K562 (cell line): ENCODE results near the gene S100A8. TPM values are rescaled to one million over a fixed set of nuclear protein-coding genes. Genes with fewer than 3 reads are reported as not detected.

Source experiments
- CBX2 ChIP-seq: fragments of 200-600 bp; sonication (generic); IDR thresholded peaks from one replicate; pipeline ENCODE4 v1.6.1; 2012; ENCODE audit warnings: mild to moderate bottlenecking, low read length, inconsistent platforms; ENCODE audit not compliant: insufficient read depth, poor library complexity, severe bottlenecking
- CREB1 ChIP-seq, 2 experiments: sonication (generic) in 1 of 2; formaldehyde crosslinking in 1 of 2; IDR thresholded peaks; 2 replicates each; pipeline versions ENCODE4 v1.6.1 to v1.8.0; 2012 to 2022; ENCODE audit warnings: inconsistent platforms in 1 of 2, mild to moderate bottlenecking in 1 of 2, missing genetic modification reagents in 1 of 2, moderate library complexity in 1 of 2
- L3MBTL2 ChIP-seq: fragments of 450-650 bp; IDR thresholded peaks from 2 replicates; pipeline ENCODE4 v1.6.1; 2016; ENCODE audit warnings: mild to moderate bottlenecking, moderate library complexity
- MGA ChIP-seq: fragments of 450-650 bp; IDR thresholded peaks from 2 replicates; pipeline ENCODE4 v1.6.1; 2016; ENCODE audit warnings: mild to moderate bottlenecking, moderate library complexity
- NFXL1 ChIP-seq: fragments of 450-650 bp; formaldehyde crosslinking; IDR thresholded peaks from 2 replicates; pipeline ENCODE4 v1.4.0; 2021; ENCODE audit warnings: mild to moderate bottlenecking
- PML ChIP-seq: IDR thresholded peaks from 2 replicates; pipeline ENCODE4 v1.6.1; 2012; ENCODE audit warnings: low read length, inconsistent platforms
- RNF219 ChIP-seq: fragments of 250-450 bp; sonication (Bioruptor Pico); IDR thresholded peaks from 2 replicates; pipeline ENCODE4 v1.5.0; 2022; ENCODE audit warnings: mild to moderate bottlenecking
- SLC30A9 ChIP-seq: fragments of 250-450 bp; sonication (Bioruptor Pico); IDR thresholded peaks from 2 replicates; pipeline ENCODE4 v1.8.0; 2022; ENCODE audit warnings: mild to moderate bottlenecking, moderate library complexity
- SNIP1 ChIP-seq: fragments of 450-650 bp; IDR thresholded peaks from 2 replicates; pipeline ENCODE4 v1.7.1; 2017; ENCODE audit warnings: low read depth, mild to moderate bottlenecking
- SP2 ChIP-seq: IDR thresholded peaks from 2 replicates; pipeline ENCODE4 v1.6.1; 2011; ENCODE audit warnings: mild to moderate bottlenecking, low read depth, low read length, moderate library complexity; ENCODE audit not compliant: poor library complexity, severe bottlenecking; ENCODE audit errors: extremely low read depth
- TRIM24 ChIP-seq, 2 experiments: fragments of 450-650 bp; IDR thresholded peaks; 2 replicates each; pipeline ENCODE4 v1.6.1; 2016
- TRIM28 ChIP-seq: fragments of 450-650 bp; IDR thresholded peaks from 2 replicates; pipeline ENCODE4 v1.6.1; 2017
- ZBTB17 ChIP-seq: fragments of 450-650 bp; formaldehyde crosslinking; IDR thresholded peaks from 2 replicates; pipeline ENCODE4 v1.4.0; 2020; ENCODE audit warnings: mild to moderate bottlenecking
- polyA plus RNA-seq, 8 experiments: library from polyadenylated mRNA; depleted of rRNA in 4 of 8; stranded (reverse) in 5 of 8; unstranded in 3 of 8; fragments of >200 nt; fragmentation: Nextera tagmentation in 2 of 8; fragmentation: Illumina TruSeq in 1 of 8; extraction: Ambion mirVana in 2 of 8; extraction: Trizol in 1 of 8; gene quantifications; 2 replicates each; pipeline versions ENCODE4 v1.2.1 to v1.2.3, GENCODE V29; 2011 to 2014; ENCODE audit warnings: inconsistent platforms in 1 of 8, missing spikeins in 1 of 8
- total RNA-seq, 7 experiments: library from RNA; depleted of rRNA in 6 of 7; stranded (reverse); fragments of >200 nt in 6 of 7; fragmentation: Illumina TruSeq in 2 of 7; extraction: Trizol in 2 of 7; gene quantifications; 2 replicates each; pipeline versions ENCODE4 v1.2.1 to v1.2.3, GENCODE V29; 2011 to 2021; ENCODE audit warnings: low replicate concordance in 1 of 7

S100A8 gene
- total and polyA plus RNA-seq, 9 of the 15 experiments (the other 6 are each of a cell fraction or from before 2014, with no cell fraction given): 0.15 to 0.60 TPM; not detected in 7

GRCh38 chr1:153432874-153433681 lies 42.2 kb upstream of the S100A8 start (continued):
- TF ChIP-seq L3MBTL2 (peak; percentile 36; the same call in 1 of the 2 replicates), RNF219 (CRISPR knock-in tag) (no peak), SNIP1 (no peak), TRIM28 (no peak), NFXL1 (CRISPR knock-in tag) (no peak), SP2 (no peak), CBX2 (no peak), TRIM24 (IDR thresholded peaks at IDR 0.05) (peak in 1 of 2 experiments; percentile 81; a peak in 2 of 4 replicates), PML (peak; percentile 88; the same call in 1 of the 2 replicates), SLC30A9 (CRISPR knock-in tag) (no peak), MGA (no peak), ZBTB17 (CRISPR knock-in tag) (peak; percentile 40; the same call in 1 of the 2 replicates), CREB1 (IDR thresholded peaks at IDR 0.05) (peak; percentile 41; the same call in 1 of the 2 replicates), CREB1 (CRISPR knock-in tag; IDR thresholded peaks at IDR 0.05) (peak; percentile 18; the same call in 1 of the 2 replicates)
